B cell (primary cell): ENCODE measurements around the gene SNRPF. TPM values are rescaled to one million over a fixed set of nuclear protein-coding genes. Genes with fewer than 3 reads are reported as not detected.
"Not testable (repeated sequence)": the region's sequence is repeated elsewhere in the genome, so short reads cannot be mapped to it uniquely, and the experiment has no call there.

ENCODE experiments used
- ATAC-seq: fragments of 200-7000 bp; cut with Tn5 transposase; one replicate; pipeline ENCODE4 v1.10.0; 2021; ENCODE audit warnings: low read depth, mild to moderate bottlenecking, moderate number of reproducible peaks, moderate library complexity
- CTCF ChIA-PET: fragments of 350-600 bp; sonication (Branson Sonifier 250); formaldehyde crosslinking; loops from one replicate; lab custom pipeline; 2021; ENCODE audit warnings: antibody characterized with exemption, inconsistent platforms; lab: Charles Lee
- POLR2A ChIA-PET: fragments of 350-600 bp; sonication (Branson Sonifier 250); formaldehyde crosslinking; loops from one replicate; lab custom pipeline; 2021; ENCODE audit warnings: antibody characterized with exemption; lab: Charles Lee
- DNase-seq: peaks from one replicate; pipeline ENCODE4 v3.0.0; 2013
- H2AFZ ChIP-seq: 2 replicates; pipeline ENCODE4 v1.6.1; 2012; ENCODE audit warnings: mild to moderate bottlenecking, low read depth, low read length; ENCODE audit not compliant: insufficient read depth, poor library complexity, severe bottlenecking
- H3K27ac ChIP-seq, 2 donors: 1 replicate in 1 of 2; 2 replicates in 1 of 2; pipeline ENCODE4 v1.5.1; 2012 to 2013; ENCODE audit warnings: low read length in 2 of 2, mild to moderate bottlenecking in 2 of 2, moderate library complexity in 1 of 2
- H3K27me3 ChIP-seq, 4 experiments: fragments of 200-600 bp in 1 of 4; sonication (generic) in 1 of 4; replicated peaks in 1 of 4; 1 replicate in 2 of 4; 2 replicates in 2 of 4; pipeline versions ENCODE4 v1.6.1 to v1.7.0; 2013 to 2016; ENCODE audit warnings: low read length in 3 of 4, mild to moderate bottlenecking in 2 of 4, mixed read lengths in 1 of 4, moderate library complexity in 1 of 4; ENCODE audit not compliant: insufficient read depth in 4 of 4, control insufficient read depth in 3 of 4; ENCODE audit errors: control extremely low read depth in 1 of 4
- H3K36me3 ChIP-seq, 2 experiments: replicated peaks in 1 of 2; 1 replicate in 1 of 2; 2 replicates in 1 of 2; pipeline versions ENCODE4 v1.6.1 to v1.7.1; 2013; ENCODE audit warnings: low read length in 1 of 2; ENCODE audit not compliant: insufficient read depth in 2 of 2, control insufficient read depth in 1 of 2; ENCODE audit errors: control extremely low read depth in 1 of 2, extremely low read depth in 1 of 2
- H3K4me1 ChIP-seq, 2 donors: fragments of 200-600 bp in 1 of 2; sonication (generic) in 1 of 2; 1 replicate in 1 of 2; 2 replicates in 1 of 2; pipeline versions ENCODE4 v1.5.1 to v1.6.1; 2013 to 2017; ENCODE audit warnings: low read length in 2 of 2; ENCODE audit not compliant: control insufficient read depth in 2 of 2, insufficient read depth in 2 of 2
- H3K4me2 ChIP-seq: replicated peaks from 2 replicates; pipeline ENCODE3; 2012; ENCODE audit warnings: mild to moderate bottlenecking, low read depth, low read length; ENCODE audit not compliant: poor library complexity, severe bottlenecking
- H3K4me3 ChIP-seq, 5 experiments: fragments of 200-600 bp in 1 of 5; sonication (generic) in 1 of 5; 1 replicate in 3 of 5; 2 replicates in 2 of 5; pipeline versions ENCODE4 v1.5.1 to v1.7.0; 2011 to 2016; ENCODE audit warnings: low read length in 4 of 5, mild to moderate bottlenecking in 4 of 5, low read depth in 2 of 5, control low read depth in 1 of 5, moderate library complexity in 1 of 5; ENCODE audit not compliant: insufficient read depth in 1 of 5; ENCODE audit errors: control extremely low read depth in 1 of 5, extremely low read depth in 1 of 5
- H3K79me2 ChIP-seq: fragments of 200-600 bp; sonication (generic); one replicate; pipeline ENCODE4 v1.6.0; 2016; ENCODE audit warnings: low read length; ENCODE audit not compliant: control insufficient read depth, insufficient read depth
- H3K9ac ChIP-seq: fragments of 200-600 bp; sonication (generic); 2 replicates; pipeline ENCODE4 v1.6.1; 2017; ENCODE audit warnings: mild to moderate bottlenecking, low read length, moderate library complexity
- H3K9me3 ChIP-seq, 3 donors: one replicate each; pipeline versions ENCODE4 v1.6.1 to v1.7.1; 2013; ENCODE audit warnings: low read length in 2 of 3; ENCODE audit not compliant: control insufficient read depth in 2 of 3, insufficient read depth in 1 of 3; ENCODE audit errors: control extremely low read depth in 1 of 3
- H4K20me1 ChIP-seq: 2 replicates; pipeline ENCODE4 v1.6.0; 2012; ENCODE audit warnings: mild to moderate bottlenecking, low read length; ENCODE audit not compliant: insufficient read depth, control insufficient read depth, poor library complexity, severe bottlenecking
- H3K27ac Mint-ChIP-seq: one replicate; pipeline ENCODE4 v1.8.0; 2021; ENCODE audit warnings: mixed read lengths
- H3K27me3 Mint-ChIP-seq: one replicate; pipeline ENCODE4 v1.8.0; 2021; ENCODE audit warnings: mixed read lengths
- H3K4me1 Mint-ChIP-seq: one replicate; pipeline ENCODE4 v1.8.0; 2021; ENCODE audit warnings: mixed read lengths
- H3K4me3 Mint-ChIP-seq: one replicate; pipeline ENCODE4 v1.8.0; 2021; ENCODE audit warnings: mixed read lengths
- H3K9me3 Mint-ChIP-seq: one replicate; pipeline ENCODE4 v1.8.0; 2022; ENCODE audit warnings: mixed read lengths; ENCODE audit not compliant: insufficient read depth
- EZH2 ChIP-seq: IDR thresholded peaks from 2 replicates; pipeline ENCODE4 v1.6.1; 2012; ENCODE audit warnings: borderline replicate concordance, low read depth, mild to moderate bottlenecking, moderate library complexity, low read length; ENCODE audit not compliant: insufficient read depth, poor library complexity, severe bottlenecking
- WGBS: methylation state at CpG from one replicate; pipeline ENCODE4 v1.1.5; 2013; ENCODE audit warnings: missing lambda C conversion rate; ENCODE audit not compliant: insufficient coverage; 5-methylcytosine and 5-hydroxymethylcytosine counted together
- intact Hi-C: fragments of 100-400 bp; cut with micrococcal nuclease; formaldehyde crosslinking; loops from one replicate; pipeline ENCODE4 v1.10.0; 2022
- polyA plus RNA-seq: library from polyadenylated mRNA; depleted of rRNA; stranded (reverse); fragments of >200 nt; gene quantifications from 2 replicates; pipeline ENCODE4 v1.2.3, GENCODE V29; 2012
- total RNA-seq, 2 donors: library from RNA; stranded (reverse); fragments of 120-200 nt in 1 of 2; gene quantifications; 1 replicate in 1 of 2; 2 replicates in 1 of 2; pipeline versions ENCODE4 v1.2.3 to v1.2.4, GENCODE V29; 2013 to 2022
- TF ChIP-seq, protein P1 (sequence below): fragments of 200-600 bp; IDR thresholded peaks from one replicate; pipeline ENCODE4 v1.8.0; 2022; ENCODE audit warnings: antibody characterized with exemption, mild to moderate bottlenecking

SNRPF gene
- total and polyA plus RNA-seq, 2 donors (not counting 1 experiment from before 2014, with no cell fraction given) = 10.5 to 23.8 TPM

DNA sequence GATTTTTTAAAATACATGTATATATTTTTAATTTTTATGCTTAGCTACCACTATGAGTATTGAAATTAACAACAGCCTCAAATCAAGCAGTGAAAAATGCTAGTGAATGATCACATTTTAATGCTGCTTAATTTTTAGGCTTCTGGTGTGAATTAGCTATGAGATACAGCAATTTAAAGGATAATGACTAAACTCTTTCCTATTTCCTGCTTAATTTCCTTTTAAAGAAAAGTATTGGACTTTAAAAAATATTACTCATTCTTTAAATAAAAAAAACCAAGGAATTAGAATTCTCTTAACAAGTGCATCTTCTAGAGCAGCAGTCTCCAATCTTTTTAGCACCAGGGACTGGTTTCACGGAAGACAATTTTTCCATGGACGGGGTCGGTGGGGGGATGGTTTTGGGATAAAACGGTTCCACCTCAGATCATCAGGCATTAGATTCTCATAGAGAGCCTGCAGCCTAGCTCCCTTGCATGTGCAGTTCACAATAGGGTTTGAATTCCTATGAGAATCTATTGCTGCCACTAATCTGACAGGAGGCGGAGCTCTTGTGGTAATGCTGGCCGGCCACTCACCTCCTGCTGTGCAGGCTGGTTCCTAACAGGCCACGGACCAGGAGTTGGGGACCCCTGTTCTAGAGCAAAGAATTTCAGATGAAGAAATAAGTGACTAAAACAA lies 49.6 kb upstream of the SNRPF start:
- 96% methylated on average over 5 of the region's 7 CpGs for WGBS
- no peak overlapping the region for H3K9ac ChIP-seq
- no peak overlapping the region for H3K27ac ChIP-seq
- H3K79me2 ChIP-seq = no peaks in the 10 kb centered on the region
- peaks cover 0 to 8% (median 3%) of the 10 kb centered on the region in 4 experiments for H3K27me3 ChIP-seq
- no peaks in the 10 kb centered on the region for H3K9me3 ChIP-seq
- ChIA-PET POLR2A (no interaction called here), CTCF (no interaction called here)
- Mint-ChIP-seq H3K4me3 (no peak overlapping the region), H3K27ac (no peak overlapping the region), H3K27me3 (peaks cover 42% of the 10 kb centered on the region), H3K9me3 (no peaks in the 10 kb centered on the region), H3K4me1 (no peaks in the 10 kb centered on the region)
- H3K4me1 ChIP-seq = no peaks in the 10 kb centered on the region
- intact Hi-C loops = no loop called here
- ATAC-seq = no peak
- H2AFZ ChIP-seq = no peak overlapping the region
- TF ChIP-seq, protein P1, sequence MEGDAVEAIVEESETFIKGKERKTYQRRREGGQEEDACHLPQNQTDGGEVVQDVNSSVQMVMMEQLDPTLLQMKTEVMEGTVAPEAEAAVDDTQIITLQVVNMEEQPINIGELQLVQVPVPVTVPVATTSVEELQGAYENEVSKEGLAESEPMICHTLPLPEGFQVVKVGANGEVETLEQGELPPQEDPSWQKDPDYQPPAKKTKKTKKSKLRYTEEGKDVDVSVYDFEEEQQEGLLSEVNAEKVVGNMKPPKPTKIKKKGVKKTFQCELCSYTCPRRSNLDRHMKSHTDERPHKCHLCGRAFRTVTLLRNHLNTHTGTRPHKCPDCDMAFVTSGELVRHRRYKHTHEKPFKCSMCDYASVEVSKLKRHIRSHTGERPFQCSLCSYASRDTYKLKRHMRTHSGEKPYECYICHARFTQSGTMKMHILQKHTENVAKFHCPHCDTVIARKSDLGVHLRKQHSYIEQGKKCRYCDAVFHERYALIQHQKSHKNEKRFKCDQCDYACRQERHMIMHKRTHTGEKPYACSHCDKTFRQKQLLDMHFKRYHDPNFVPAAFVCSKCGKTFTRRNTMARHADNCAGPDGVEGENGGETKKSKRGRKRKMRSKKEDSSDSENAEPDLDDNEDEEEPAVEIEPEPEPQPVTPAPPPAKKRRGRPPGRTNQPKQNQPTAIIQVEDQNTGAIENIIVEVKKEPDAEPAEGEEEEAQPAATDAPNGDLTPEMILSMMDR = no peak
- no peak for TF ChIP-seq EZH2
- no peak for DNase-seq
- no peaks in the 10 kb centered on the region for H4K20me1 ChIP-seq
- no peak overlapping the region for H3K4me3 ChIP-seq
- no peak overlapping the region for H3K4me2 ChIP-seq
- no peaks in the 10 kb centered on the region for H3K36me3 ChIP-seq

DNA sequence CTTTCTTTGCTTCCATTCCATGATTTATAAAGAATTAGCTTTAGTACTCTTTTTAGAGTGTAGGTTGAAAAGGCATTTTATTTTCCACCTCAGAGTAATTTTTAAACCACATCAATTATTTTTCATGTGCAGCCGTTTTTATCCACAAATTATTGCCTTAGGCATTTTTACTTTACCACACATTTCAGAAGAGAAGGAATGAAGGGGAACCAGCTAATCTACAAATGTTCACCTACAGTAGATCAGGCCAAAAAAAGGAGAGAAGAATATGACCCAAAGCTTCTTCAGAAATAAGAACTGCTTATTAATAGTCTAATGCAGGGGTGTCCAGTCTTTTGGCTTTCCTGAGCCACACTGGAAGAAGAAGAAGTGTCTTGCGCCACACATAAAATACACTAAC lies 48.3 kb upstream of the SNRPF start:
- CTCF ChIA-PET = interaction anchor here (0.6 kb wide), 1 partner anchor 706 kb away, joined by 3 read pairs; no protein-coding TSS in a partner anchor
- no peak overlapping the region for H3K4me2 ChIP-seq
- no peak overlapping the region for H3K4me3 ChIP-seq
- H3K36me3 ChIP-seq = no peaks in the 10 kb centered on the region
- no peaks in the 10 kb centered on the region for H3K79me2 ChIP-seq
- POLR2A ChIA-PET = no interaction called here
- intact Hi-C loops = no loop called here
- Mint-ChIP-seq H3K27me3 (peaks cover 41% of the 10 kb centered on the region), H3K4me1 (no peaks in the 10 kb centered on the region), H3K27ac (no peak overlapping the region), H3K4me3 (no peak overlapping the region), H3K9me3 (no peaks in the 10 kb centered on the region)
- no peaks in the 10 kb centered on the region for H3K4me1 ChIP-seq
- H3K27ac ChIP-seq = no peak overlapping the region
- ATAC-seq (no peak), DNase-seq (no peak)
- no peaks in the 10 kb centered on the region for H4K20me1 ChIP-seq
- no peak overlapping the region for H3K9ac ChIP-seq
- no CpG with 5 or more reads among the region's 2 CpGs for WGBS
- H3K27me3 ChIP-seq = peaks cover 0 to 8% (median 2%) of the 10 kb centered on the region in 4 experiments
- no peaks in the 10 kb centered on the region for H3K9me3 ChIP-seq
- TF ChIP-seq EZH2 = no peak
- TF ChIP-seq, protein P1 = no peak
- H2AFZ ChIP-seq = no peak overlapping the region

- WGBS = no CpG with 5 or more reads among the region's 4 CpGs
- H3K79me2 ChIP-seq, H3K4me3 Mint-ChIP-seq, H3K9me3 Mint-ChIP-seq, H2AFZ ChIP-seq, H3K27me3 ChIP-seq, H3K4me3 ChIP-seq, H3K27ac Mint-ChIP-seq, H3K4me1 ChIP-seq, H3K4me1 Mint-ChIP-seq, H3K36me3 ChIP-seq, ATAC-seq, H3K9ac ChIP-seq, CTCF ChIA-PET, intact Hi-C loops, H3K27ac ChIP-seq, POLR2A ChIA-PET, DNase-seq, H3K4me2 ChIP-seq, H4K20me1 ChIP-seq, H3K9me3 ChIP-seq: not testable (repeated sequence)
- peaks cover 30% of the 10 kb centered on the region for H3K27me3 Mint-ChIP-seq
These were observed 46.6 kb upstream of the SNRPF start for GRCh38 chr12:95812155-95812554.
